ENCODE results near the gene KSR2. TPM values are rescaled to one million over a fixed set of nuclear protein-coding genes. Genes with fewer than 3 reads are reported as not detected.

KSR2 gene
- total RNA-seq, 1 experiment from 2014 or later, result 2.0 TPM

DNA sequence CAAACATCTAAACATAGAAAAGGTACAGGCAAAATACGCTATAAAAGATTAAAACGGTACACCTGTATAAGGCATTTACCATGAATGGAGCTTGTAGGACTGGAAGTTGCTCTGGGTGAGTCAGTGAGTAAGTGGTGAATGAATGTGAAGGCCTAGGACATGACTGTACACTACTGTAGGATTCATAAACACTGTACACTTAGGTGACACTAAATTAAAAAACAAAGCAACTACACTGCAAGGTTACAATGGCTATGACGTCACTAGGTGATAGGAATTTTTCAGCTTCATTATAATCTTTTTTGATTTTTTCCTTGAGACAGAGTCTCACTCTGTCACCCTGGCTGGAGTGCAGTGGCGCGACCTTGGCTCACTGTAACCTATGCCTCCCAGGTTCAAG lies 269.2 kb downstream of the KSR2 start:
- no TSS peak for BruUV-seq (replicated peaks)
- POLR2A ChIA-PET (ENCODE audit: unreplicated experiment), result no interaction called here
- no peaks in the 10 kb centered on the region for H3K9me3 ChIP-seq (ENCODE audit: insufficient read depth, low read depth)
- no peak overlapping the region for H2AFZ ChIP-seq
- TF ChIP-seq EZH2 (IDR thresholded peaks at IDR 0.05; ENCODE audit: low read depth), result no peak
- TF ChIP-seq, protein P1, sequence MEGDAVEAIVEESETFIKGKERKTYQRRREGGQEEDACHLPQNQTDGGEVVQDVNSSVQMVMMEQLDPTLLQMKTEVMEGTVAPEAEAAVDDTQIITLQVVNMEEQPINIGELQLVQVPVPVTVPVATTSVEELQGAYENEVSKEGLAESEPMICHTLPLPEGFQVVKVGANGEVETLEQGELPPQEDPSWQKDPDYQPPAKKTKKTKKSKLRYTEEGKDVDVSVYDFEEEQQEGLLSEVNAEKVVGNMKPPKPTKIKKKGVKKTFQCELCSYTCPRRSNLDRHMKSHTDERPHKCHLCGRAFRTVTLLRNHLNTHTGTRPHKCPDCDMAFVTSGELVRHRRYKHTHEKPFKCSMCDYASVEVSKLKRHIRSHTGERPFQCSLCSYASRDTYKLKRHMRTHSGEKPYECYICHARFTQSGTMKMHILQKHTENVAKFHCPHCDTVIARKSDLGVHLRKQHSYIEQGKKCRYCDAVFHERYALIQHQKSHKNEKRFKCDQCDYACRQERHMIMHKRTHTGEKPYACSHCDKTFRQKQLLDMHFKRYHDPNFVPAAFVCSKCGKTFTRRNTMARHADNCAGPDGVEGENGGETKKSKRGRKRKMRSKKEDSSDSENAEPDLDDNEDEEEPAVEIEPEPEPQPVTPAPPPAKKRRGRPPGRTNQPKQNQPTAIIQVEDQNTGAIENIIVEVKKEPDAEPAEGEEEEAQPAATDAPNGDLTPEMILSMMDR (conservative IDR thresholded peaks at IDR 0.05), result no peak
- intact Hi-C loops (cut with micrococcal nuclease; ENCODE audit: unreplicated experiment), result no loop called here
- H3K9me2 ChIP-seq (ENCODE audit: insufficient read depth), result no peaks in the 10 kb centered on the region
- H3K4me2 ChIP-seq, result no peak overlapping the region
- H3F3A ChIP-seq (ENCODE audit: insufficient read depth, low read depth), result no peaks in the 10 kb centered on the region
- H3K4me3 ChIP-seq, result no peak overlapping the region
- CTCF ChIA-PET, result no interaction called here
- H3K27ac ChIP-seq, result no peak overlapping the region
- no peaks in the 10 kb centered on the region for H3K79me2 ChIP-seq (ENCODE audit: low read depth)
- H4K20me1 ChIP-seq (ENCODE audit: insufficient read depth), result no peaks in the 10 kb centered on the region
- no peaks in the 10 kb centered on the region for H3K36me3 ChIP-seq (ENCODE audit: low read depth)
- no peaks in the 10 kb centered on the region for H3K4me1 ChIP-seq (replicated peaks; ENCODE audit: insufficient read depth)
- DNase-seq, result peak in 1 of 2 experiments; percentile 72
- no peaks in the 10 kb centered on the region; the same call in 1 of the 2 replicates for H3K27me3 ChIP-seq (ENCODE audit: insufficient read depth, low read depth)

DNA sequence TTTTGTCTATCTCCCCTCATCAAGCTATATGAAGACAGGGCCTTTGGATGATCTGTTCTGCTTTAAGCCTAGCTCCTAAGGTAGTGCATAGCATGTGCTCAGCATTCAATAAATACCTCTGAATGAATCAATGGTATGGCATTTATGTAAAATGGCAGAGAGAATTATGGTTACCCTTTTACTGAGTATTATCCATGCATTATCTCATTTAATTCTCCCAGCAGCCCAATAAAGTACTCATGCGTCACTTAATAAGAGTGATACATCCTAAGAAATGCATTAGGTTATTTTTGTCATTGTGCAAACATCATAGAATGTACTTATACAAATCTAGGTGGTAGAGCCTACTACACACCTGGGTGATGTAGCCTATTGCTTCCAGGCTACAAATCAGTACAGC lies 269.7 kb downstream of the KSR2 start:
- Histone ChIP-seq H3K36me3 (ENCODE audit: low read depth) (no peaks in the 10 kb centered on the region), H3K9me3 (ENCODE audit: insufficient read depth, low read depth) (no peaks in the 10 kb centered on the region), H3K79me2 (ENCODE audit: low read depth) (no peaks in the 10 kb centered on the region), H4K20me1 (ENCODE audit: insufficient read depth) (no peaks in the 10 kb centered on the region), H3K4me1 (replicated peaks; ENCODE audit: insufficient read depth) (no peaks in the 10 kb centered on the region), H3F3A (ENCODE audit: insufficient read depth, low read depth) (no peaks in the 10 kb centered on the region), H3K4me3 (no peak overlapping the region), H3K27me3 (ENCODE audit: insufficient read depth, low read depth) (no peaks in the 10 kb centered on the region; the same call in 1 of the 2 replicates), H2AFZ (no peak overlapping the region), H3K9me2 (ENCODE audit: insufficient read depth) (no peaks in the 10 kb centered on the region), H3K27ac (no peak overlapping the region), H3K4me2 (no peak overlapping the region)
- TF ChIP-seq EZH2 (IDR thresholded peaks at IDR 0.05; ENCODE audit: low read depth), result no peak
- TF ChIP-seq, protein P1 (conservative IDR thresholded peaks at IDR 0.05), result no peak
- no TSS peak for BruUV-seq (replicated peaks)
- ChIA-PET POLR2A (ENCODE audit: unreplicated experiment) (no interaction called here), CTCF (no interaction called here)
- DNase-seq, result no peak
- intact Hi-C loops (cut with micrococcal nuclease; ENCODE audit: unreplicated experiment), result no loop called here

DNA sequence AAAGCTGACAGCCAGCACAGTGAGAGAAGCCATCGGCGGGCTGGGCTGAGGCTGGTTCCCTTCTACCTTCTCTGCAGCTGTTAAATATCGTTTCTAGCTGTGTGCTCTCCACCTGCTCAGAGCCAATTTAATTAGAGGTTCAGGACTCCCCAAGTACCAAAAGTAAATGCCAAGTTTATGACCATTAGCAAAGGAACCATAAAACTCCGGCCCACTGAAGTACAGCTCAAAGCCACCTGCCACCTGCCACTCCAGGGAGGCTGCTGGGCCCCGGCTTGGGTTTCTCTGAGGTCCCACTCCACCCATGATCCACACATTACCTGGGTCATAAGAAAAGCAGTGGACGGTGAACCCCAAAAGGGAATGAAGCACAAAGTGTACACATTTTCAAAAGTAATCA lies 272.8 kb downstream of the KSR2 start:
- H3K4me1 ChIP-seq (replicated peaks; ENCODE audit: insufficient read depth), result no peaks in the 10 kb centered on the region
- ChIA-PET CTCF (no interaction called here), POLR2A (ENCODE audit: unreplicated experiment) (no interaction called here)
- no TSS peak for BruUV-seq (replicated peaks)
- peaks cover 9% of the 10 kb centered on the region for H3K27me3 ChIP-seq (ENCODE audit: insufficient read depth, low read depth)
- no peaks in the 10 kb centered on the region for H3F3A ChIP-seq (ENCODE audit: insufficient read depth, low read depth)
- H3K79me2 ChIP-seq (ENCODE audit: low read depth), result no peaks in the 10 kb centered on the region
- intact Hi-C loops (cut with micrococcal nuclease; ENCODE audit: unreplicated experiment), result no loop called here
- H3K4me3 ChIP-seq, result no peak overlapping the region
- H2AFZ ChIP-seq, result no peak overlapping the region
- TF ChIP-seq, protein P1 (conservative IDR thresholded peaks at IDR 0.05), result no peak
- no peak for TF ChIP-seq EZH2 (IDR thresholded peaks at IDR 0.05; ENCODE audit: low read depth)
- no peak overlapping the region for H3K4me2 ChIP-seq
- no peaks in the 10 kb centered on the region for H3K9me3 ChIP-seq (ENCODE audit: insufficient read depth, low read depth)
- DNase-seq, result no peak
- H3K9me2 ChIP-seq (ENCODE audit: insufficient read depth), result no peaks in the 10 kb centered on the region
- no peak overlapping the region for H3K27ac ChIP-seq
- no peaks in the 10 kb centered on the region for H4K20me1 ChIP-seq (ENCODE audit: insufficient read depth)
- no peaks in the 10 kb centered on the region for H3K36me3 ChIP-seq (ENCODE audit: low read depth)
